GM21528 (cell line): Measurements from ENCODE around the gene OPA1.

ENCODE experiments used
- ATAC-seq: cut with Tn5 transposase; IDR thresholded peaks from one replicate; pipeline ENCODE4 v1.9.1; 2021; ENCODE audit warnings: mild to moderate bottlenecking, moderate library complexity; ENCODE audit not compliant: unreplicated experiment, low FRiP score

OPA1 gene

GRCh38 chr3:193592841-193593667, at the start of gene OPA1:
Gene OPA1, plus strand, starts transcription at chr3:193593208. Its CDS starts 170 bp downstream, at chr3:193593378.
- peak; percentile 96 for ATAC-seq

GRCh38 chr3:193544289-193544688, 48.7 kb upstream of the OPA1 start:
- no peak for ATAC-seq

DNA sequence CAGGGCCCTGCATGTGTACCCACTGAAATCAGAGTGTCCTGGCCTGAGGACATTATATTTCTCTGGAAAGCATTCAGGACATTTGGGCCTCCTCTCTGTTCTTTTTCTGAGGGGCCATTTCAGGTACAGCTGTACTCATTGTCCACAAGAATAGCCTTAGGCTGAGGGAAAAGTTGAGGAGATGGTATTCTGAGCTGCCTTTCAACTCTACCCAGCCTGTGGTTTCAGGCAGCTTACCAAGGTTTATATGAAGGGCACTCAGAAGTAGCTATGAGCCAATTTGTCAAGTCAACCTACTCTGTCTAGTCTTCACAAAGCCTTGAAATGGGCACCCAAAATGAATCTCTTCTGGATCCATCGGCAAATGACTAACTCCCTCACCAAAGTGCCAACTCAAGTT, 47.7 kb upstream of the OPA1 start:
- no peak for ATAC-seq

DNA sequence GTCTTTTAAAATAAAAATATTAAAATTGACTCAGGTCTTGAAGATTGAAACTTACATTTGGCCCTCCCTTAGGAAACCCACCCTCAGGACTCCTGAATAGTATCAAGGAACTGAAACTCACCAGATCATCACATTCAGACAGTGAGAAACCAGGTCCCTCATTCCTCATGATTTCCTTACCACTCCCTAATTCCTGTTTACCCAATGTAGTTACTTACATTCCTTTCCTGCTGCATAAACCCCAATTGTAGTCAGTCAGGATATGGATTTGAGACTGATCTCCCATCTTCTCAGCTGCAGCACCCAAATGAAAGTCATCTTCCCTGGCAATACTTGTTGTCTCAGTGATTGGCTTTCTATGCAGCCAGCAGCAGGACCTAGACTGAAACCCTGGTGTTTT, 46.9 kb upstream of the OPA1 start:
- ATAC-seq: no peak

DNA sequence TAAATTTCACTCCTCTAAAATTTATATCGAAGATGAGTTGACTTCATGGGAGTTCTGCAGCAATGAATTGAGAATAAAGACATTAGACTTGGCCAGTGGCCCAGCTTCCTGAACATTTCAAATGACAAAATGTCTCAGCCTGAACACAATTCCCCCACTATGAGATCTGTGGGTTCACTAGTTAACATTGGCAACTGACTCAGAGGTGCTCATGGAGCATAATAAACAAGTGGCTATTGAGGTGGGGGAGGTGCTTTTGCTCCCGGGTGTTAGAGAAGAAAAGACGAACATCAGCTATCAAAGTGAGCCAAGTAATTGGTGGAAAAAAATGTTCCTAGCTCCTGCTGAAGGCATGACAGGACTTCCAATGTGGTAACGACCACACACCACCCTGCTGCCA, 44.6 kb upstream of the OPA1 start:
- ATAC-seq: no peak

GRCh38 chr3:193552923-193553322, 40.1 kb upstream of the OPA1 start:
- ATAC-seq: no peak

DNA sequence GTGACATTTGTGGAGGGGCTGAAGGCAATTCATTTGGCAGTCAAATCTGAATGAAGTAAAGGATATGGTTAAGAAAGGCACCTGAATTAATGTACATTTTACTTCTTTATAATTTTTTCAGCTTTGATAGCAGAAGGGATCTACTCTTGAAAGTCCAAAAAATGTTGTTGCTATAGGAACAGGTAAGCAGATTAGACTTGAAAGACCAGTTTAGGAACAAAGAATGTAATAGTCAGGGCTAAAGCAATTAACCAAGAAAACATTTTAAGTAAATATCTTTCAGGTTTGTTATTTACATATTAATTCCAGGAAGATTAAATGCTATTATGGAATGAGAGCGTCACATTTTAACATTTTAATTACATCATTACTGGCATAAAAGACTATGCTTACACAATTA, 39.4 kb upstream of the OPA1 start:
- ATAC-seq: no peak

- ATAC-seq: no peak
Observed at GRCh38 chr3:193554811-193555210, 38.2 kb upstream of the OPA1 start, which contains the start of gene ATP13A4. Gene ATP13A4, minus strand, starts transcription at chr3:193554895. Its CDS starts 96 bp downstream, at chr3:193554799.

GRCh38 chr3:193556841-193557240, 36.2 kb upstream of the OPA1 start:
- ATAC-seq: no peak

GRCh38 chr3:193559100-193559499, 33.9 kb upstream of the OPA1 start:
- no peak for ATAC-seq

- ATAC-seq: no peak
Observed at GRCh38 chr3:193560091-193560490, 32.9 kb upstream of the OPA1 start.

- no peak for ATAC-seq
Observed at GRCh38 chr3:193560870-193561269, 32.1 kb upstream of the OPA1 start.

- no peak for ATAC-seq
Observed at GRCh38 chr3:193563426-193563825, 29.6 kb upstream of the OPA1 start.

GRCh38 chr3:193564012-193564411, 29.0 kb upstream of the OPA1 start:
- ATAC-seq: no peak

GRCh38 chr3:193569119-193569518, 23.9 kb upstream of the OPA1 start:
- ATAC-seq: no peak

DNA sequence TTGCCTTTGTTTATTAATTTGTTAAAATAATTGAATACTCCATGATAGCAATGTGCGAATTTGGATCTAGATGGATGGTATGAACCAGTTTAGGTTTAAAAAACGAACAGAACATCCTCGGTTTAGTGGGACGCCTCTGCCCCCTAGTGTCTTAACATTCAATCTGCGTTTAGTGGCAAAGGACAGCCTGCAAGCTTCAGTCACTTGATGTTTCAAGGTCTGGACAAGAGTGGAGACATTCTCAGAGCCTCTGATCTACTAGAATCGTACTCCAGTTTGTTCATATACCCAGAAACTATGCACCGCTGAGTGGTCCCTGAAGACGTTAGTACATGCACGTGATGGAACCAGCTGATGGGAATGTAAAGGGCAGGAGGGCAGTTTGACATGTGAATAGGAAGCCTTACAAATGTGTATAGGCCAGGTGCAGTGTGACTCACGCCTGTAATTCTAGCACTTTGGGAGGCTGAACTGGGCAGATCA, 20.5 kb upstream of the OPA1 start:
- ATAC-seq: no peak

DNA sequence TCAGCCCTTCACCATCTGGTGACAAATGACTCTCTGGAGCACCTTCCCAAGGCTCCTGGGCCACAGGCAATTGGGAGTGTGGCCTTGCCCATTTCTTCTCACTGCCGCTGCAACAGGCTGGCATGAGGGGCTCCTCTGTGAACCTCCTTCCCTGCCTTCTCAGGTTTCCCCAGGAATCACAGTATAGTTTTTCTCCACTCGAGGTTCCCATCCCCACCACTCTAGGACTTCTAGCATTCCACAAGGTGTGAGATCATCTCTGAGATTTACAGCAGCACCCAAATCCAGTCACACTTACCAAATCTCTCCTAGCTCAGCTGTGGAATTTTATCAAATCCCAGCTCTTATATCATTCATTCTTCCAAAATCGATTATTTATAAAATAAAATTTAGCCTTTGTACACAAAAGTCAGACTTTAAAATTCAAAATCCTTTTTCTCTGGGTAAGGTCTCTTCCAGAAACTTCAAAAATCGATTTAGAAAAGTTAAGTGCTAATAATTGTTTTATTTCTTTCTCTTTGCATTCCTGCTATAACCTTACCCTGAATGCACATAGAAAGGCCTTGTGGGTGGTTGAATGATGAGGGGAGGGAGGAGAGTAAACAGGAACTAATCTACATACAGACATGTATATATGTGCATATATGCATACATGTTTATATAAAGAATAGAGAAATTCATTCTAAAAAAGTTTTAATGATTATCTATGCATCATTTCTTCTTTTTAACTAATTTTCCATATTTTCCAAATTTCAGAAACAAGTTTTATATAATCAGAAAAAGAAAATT, 19.4 kb upstream of the OPA1 start:
- ATAC-seq: no peak

DNA sequence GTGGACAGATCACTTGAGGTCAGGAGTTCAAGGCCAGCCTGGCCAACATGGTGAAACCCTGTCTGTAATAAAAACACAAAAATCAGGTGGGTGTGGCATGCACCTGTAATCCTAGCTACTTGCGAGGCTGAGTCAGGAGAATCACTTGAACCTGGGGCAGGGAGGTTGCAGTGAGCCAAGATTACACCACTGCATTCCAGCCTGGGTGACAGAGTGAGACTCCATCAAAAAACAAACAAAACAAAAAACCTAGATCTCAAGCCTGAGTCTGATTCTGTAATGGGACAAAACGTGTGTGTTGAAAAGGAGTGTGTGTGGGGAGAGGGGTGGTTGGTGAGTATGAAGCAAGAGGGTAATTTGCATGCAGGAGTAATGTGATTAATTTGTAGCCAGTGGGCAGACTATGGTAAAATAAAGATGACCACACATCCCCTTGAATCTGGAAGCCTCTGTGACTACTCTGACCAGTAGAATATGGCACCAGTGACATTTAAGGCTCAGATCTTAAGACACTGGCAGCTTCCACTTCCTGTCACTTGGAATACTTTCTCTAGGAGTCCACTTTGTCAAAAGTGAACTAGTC, 18.4 kb upstream of the OPA1 start:
- no peak for ATAC-seq

GRCh38 chr3:193585530-193585929, 7.5 kb upstream of the OPA1 start:
- ATAC-seq: no peak

DNA sequence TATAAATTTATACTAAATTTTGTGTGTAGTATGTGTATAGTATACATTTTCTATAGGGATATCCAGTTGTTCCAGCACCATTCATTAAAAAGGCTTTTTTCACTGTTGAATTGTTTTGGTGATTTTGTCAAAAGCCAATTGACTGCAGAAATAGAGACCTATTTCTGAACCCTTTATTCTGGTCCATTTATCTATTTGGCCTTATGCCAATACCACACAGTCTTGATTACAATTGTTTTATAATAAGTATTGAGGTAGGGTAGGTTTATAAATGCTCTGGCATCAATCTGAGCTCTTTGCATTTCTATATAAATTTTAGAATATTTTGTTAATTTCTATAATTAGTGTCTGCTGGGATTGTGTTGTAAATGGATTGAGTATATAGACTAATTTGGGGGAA, 6.5 kb upstream of the OPA1 start:
- no peak for ATAC-seq

DNA sequence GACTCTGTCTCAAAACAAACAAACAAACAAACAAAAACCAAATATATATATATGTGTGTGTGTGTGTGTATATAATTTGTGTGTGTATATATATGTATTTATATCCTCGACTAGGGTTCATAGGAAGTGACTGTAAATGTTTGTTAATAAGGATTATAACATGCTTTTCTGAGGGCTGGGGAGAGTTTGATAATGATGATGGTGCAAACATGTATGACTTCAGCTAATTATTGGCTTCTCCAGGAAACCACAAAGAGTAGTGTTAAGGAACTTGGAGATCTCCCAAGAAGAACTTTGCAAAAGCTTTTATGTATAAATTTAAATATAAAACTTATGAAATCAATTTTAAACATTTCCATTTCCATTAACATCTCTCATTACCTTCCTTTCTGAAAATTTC, 3.9 kb upstream of the OPA1 start:
- ATAC-seq: no peak
